Measurements from ENCODE around the gene CLEC14A. TPM values are rescaled to one million over a fixed set of nuclear protein-coding genes. Genes with fewer than 3 reads are reported as not detected.

Gene CLEC14A
- total RNA-seq, 4 donors from 2014 or later = 2.4 to 5.7 (median 5.3) TPM; not detected in 1

DNA sequence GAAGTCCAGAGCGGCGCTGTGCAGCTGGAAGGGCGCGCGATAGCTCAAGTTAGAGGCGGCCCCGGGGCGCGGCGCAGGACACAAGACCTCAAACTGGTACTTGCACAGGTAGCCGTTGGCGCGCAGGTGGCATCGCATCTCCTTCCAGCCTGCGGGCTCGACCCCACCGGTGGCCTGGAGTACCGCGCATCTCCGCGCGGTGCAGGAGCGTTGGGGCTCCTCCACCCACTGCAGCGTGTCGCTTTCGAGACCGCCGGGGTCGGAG lies 553 bp downstream of the CLEC14A start:
- no peak for TF ChIP-seq POLR2A (IDR thresholded peaks at IDR 0.05)
- no peak for TF ChIP-seq CTCF (IDR thresholded peaks at IDR 0.05)
- TF ChIP-seq EP300 (IDR thresholded peaks at IDR 0.05; ENCODE audit: low read depth) = no peak
- no peak for TF ChIP-seq POLR2AphosphoS5 (IDR thresholded peaks at IDR 0.05)
- DNase-seq = no peak
- Histone ChIP-seq H3K36me3 (no peaks in the 10 kb centered on the region), H3K27me3 (peaks cover 46% of the 10 kb centered on the region), H3K4me3 (peak overlapping the region in 3 of 4 donors; percentile 13 to 37 (median 17)), H3K4me1 (peaks cover 0 to 7% (median 0%) of the 10 kb centered on the region in 4 donors), H3K27ac (peak overlapping the region in 3 of 4 donors; percentile 33 to 60 (median 58)), H3K9me3 (no peaks in the 10 kb centered on the region)
- WGBS, 2 donors (ENCODE audit: low coverage in 1 of 2) = 20% methylated on average over 29 of the region's 29 CpGs; no CpG with 5 or more reads in 1 of the 2 donors
- intact Hi-C loops (cut with DNase I; ENCODE audit: low total_unique reads) = no loop called here
- in situ Hi-C loops (cut with MboI; ENCODE audit: low pct_ligation_motif_present in 1 of 4, low pct_unique_long_range_greater_than_20kb in 1 of 4, low sequenced_read_pairs in 3 of 4) = no loop called here

GRCh38 chr14:38254571-38255407 lies 1.1 kb downstream of the CLEC14A start:
- intact Hi-C loops (cut with DNase I; ENCODE audit: low total_unique reads) = no loop called here
- WGBS, 2 donors (ENCODE audit: low coverage in 1 of 2) = 46% methylated on average over 35 of the region's 44 CpGs; no CpG with 5 or more reads in 1 of the 2 donors
- in situ Hi-C loops (cut with MboI; ENCODE audit: low pct_ligation_motif_present in 1 of 4, low pct_unique_long_range_greater_than_20kb in 1 of 4, low sequenced_read_pairs in 3 of 4) = no loop called here
- Histone ChIP-seq H3K27ac (peak overlapping the region in 3 of 4 donors; percentile 6 to 60 (median 58)), H3K36me3 (no peaks in the 10 kb centered on the region), H3K9me3 (no peaks in the 10 kb centered on the region), H3K4me1 (peaks cover 0 to 7% (median 0%) of the 10 kb centered on the region in 4 donors), H3K27me3 (peaks cover 46% of the 10 kb centered on the region), H3K4me3 (peak overlapping the region in 3 of 4 donors; percentile 13 to 37 (median 17))
- DNase-seq = no peak
- TF ChIP-seq EP300 (IDR thresholded peaks at IDR 0.05; ENCODE audit: low read depth) = no peak
- TF ChIP-seq POLR2A (IDR thresholded peaks at IDR 0.05) = no peak
- TF ChIP-seq POLR2AphosphoS5 (IDR thresholded peaks at IDR 0.05) = no peak
- no peak for TF ChIP-seq CTCF (IDR thresholded peaks at IDR 0.05)

GRCh38 chr14:38253676-38254075 lies 2.2 kb downstream of the CLEC14A start:
- DNase-seq = no peak
- peak overlapping the region in 1 of 4 donors; percentile 37 for H3K4me3 ChIP-seq
- 45 to 69% methylated on average over 3 to 4 of the region's 4 CpGs for WGBS, 2 donors (ENCODE audit: low coverage in 1 of 2)
- intact Hi-C loops (cut with DNase I; ENCODE audit: low total_unique reads) (no loop called here), in situ Hi-C loops (cut with MboI; ENCODE audit: low pct_ligation_motif_present in 1 of 4, low pct_unique_long_range_greater_than_20kb in 1 of 4, low sequenced_read_pairs in 3 of 4) (no loop called here)
- no peaks in the 10 kb centered on the region for H3K36me3 ChIP-seq
- H3K27ac ChIP-seq = no peak overlapping the region
- TF ChIP-seq POLR2AphosphoS5 (IDR thresholded peaks at IDR 0.05) = no peak
- no peak for TF ChIP-seq EP300 (IDR thresholded peaks at IDR 0.05; ENCODE audit: low read depth)
- TF ChIP-seq CTCF (IDR thresholded peaks at IDR 0.05) = no peak
- no peak for TF ChIP-seq POLR2A (IDR thresholded peaks at IDR 0.05)
- H3K4me1 ChIP-seq = peaks cover 0 to 7% (median 0%) of the 10 kb centered on the region in 4 donors
- peaks cover 46% of the 10 kb centered on the region for H3K27me3 ChIP-seq
- no peaks in the 10 kb centered on the region for H3K9me3 ChIP-seq

- intact Hi-C loops (cut with DNase I; ENCODE audit: low total_unique reads) = no loop called here
- Histone ChIP-seq H3K4me1 (peaks cover 0 to 7% (median 0%) of the 10 kb centered on the region in 4 donors), H3K36me3 (no peaks in the 10 kb centered on the region), H3K27ac (no peak overlapping the region), H3K27me3 (peaks cover 43% of the 10 kb centered on the region), H3K4me3 (no peak overlapping the region), H3K9me3 (no peaks in the 10 kb centered on the region)
- TF ChIP-seq CTCF (IDR thresholded peaks at IDR 0.05) (no peak), POLR2A (IDR thresholded peaks at IDR 0.05) (no peak), EP300 (IDR thresholded peaks at IDR 0.05; ENCODE audit: low read depth) (no peak), POLR2AphosphoS5 (IDR thresholded peaks at IDR 0.05) (no peak)
- in situ Hi-C loops (cut with MboI; ENCODE audit: low pct_ligation_motif_present in 1 of 4, low pct_unique_long_range_greater_than_20kb in 1 of 4, low sequenced_read_pairs in 3 of 4) = no loop called here
- DNase-seq = no peak
- 76 to 87% methylated on average over 4 of the region's 4 CpGs for WGBS, 2 donors (ENCODE audit: low coverage in 1 of 2)
Measured at GRCh38 chr14:38252066-38252710, 3.7 kb downstream of the CLEC14A start.

Measured in transverse colon (tissue), 4 donors.